Body of pancreas (tissue), 4 donors: ENCODE results near the gene IMPDH1.

ENCODE experiments used
- POLR2A ChIP-seq, 3 donors: fragments of 450-650 bp; IDR thresholded peaks; one replicate each; pipeline ENCODE4 v1.6.1; 2016; ENCODE audit warnings: antibody characterized with exemption in 3 of 3, mild to moderate bottlenecking in 2 of 3
- TF ChIP-seq, protein P1 (sequence below), 7 experiments: fragments of 450-650 bp in 4 of 7; fragments of 200-600 bp in 3 of 7; sonication (generic) in 3 of 7; IDR thresholded peaks; one replicate each; pipeline ENCODE4 v1.5.1; 2016 to 2019; ENCODE audit warnings: antibody characterized with exemption in 7 of 7

DNA sequence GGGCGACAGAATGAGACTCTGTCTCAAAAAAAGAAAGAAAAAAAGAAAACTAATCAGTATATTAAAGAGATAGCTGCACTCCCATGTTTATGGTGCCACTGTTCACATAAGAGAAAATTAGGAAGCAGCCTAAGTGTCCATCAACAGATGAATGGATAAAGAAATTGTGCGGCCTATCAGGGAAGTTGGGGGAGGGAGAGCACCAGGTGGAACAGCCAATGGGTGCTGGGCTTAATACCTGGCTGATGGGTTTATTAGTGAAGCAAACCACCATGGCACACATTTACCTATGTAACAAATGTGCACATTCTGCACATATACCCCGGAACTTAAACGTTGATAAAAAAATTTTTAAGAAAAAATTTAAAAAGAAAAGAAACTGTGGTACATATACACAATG, 39.3 kb downstream of the IMPDH1 start:
- no peak for TF ChIP-seq POLR2A (IDR thresholded peaks at IDR 0.05)
- TF ChIP-seq, protein P1, sequence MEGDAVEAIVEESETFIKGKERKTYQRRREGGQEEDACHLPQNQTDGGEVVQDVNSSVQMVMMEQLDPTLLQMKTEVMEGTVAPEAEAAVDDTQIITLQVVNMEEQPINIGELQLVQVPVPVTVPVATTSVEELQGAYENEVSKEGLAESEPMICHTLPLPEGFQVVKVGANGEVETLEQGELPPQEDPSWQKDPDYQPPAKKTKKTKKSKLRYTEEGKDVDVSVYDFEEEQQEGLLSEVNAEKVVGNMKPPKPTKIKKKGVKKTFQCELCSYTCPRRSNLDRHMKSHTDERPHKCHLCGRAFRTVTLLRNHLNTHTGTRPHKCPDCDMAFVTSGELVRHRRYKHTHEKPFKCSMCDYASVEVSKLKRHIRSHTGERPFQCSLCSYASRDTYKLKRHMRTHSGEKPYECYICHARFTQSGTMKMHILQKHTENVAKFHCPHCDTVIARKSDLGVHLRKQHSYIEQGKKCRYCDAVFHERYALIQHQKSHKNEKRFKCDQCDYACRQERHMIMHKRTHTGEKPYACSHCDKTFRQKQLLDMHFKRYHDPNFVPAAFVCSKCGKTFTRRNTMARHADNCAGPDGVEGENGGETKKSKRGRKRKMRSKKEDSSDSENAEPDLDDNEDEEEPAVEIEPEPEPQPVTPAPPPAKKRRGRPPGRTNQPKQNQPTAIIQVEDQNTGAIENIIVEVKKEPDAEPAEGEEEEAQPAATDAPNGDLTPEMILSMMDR (IDR thresholded peaks at IDR 0.05), result no peak
